Ammon's horn (tissue), 1 donor: ENCODE data around the gene CDH23.

ENCODE experiments used
- DNase-seq: peaks from one replicate; pipeline ENCODE4 v3.0.0-alpha.2; 2016; ENCODE audit warnings: low spot score

The CDH23 gene

GRCh38 chr10:71605263-71605962 is 208.7 kb downstream of the CDH23 start:
- no peak for DNase-seq

- DNase-seq, result no peak
These were observed 209.7 kb downstream of the CDH23 start for GRCh38 chr10:71606257-71607081.

- DNase-seq, result no peak
These were observed 210.3 kb downstream of the CDH23 start for GRCh38 chr10:71607082-71607443.

- DNase-seq, result peak; percentile 90
These were observed 212.4 kb downstream of the CDH23 start for GRCh38 chr10:71608819-71609768.

GRCh38 chr10:71610651-71611050 is 213.9 kb downstream of the CDH23 start:
- DNase-seq, result no peak

GRCh38 chr10:71611131-71611530 is 214.4 kb downstream of the CDH23 start:
- DNase-seq, result peak; percentile 69

- no peak for DNase-seq
These were observed 215.1 kb downstream of the CDH23 start for GRCh38 chr10:71611709-71612422.

GRCh38 chr10:71613261-71613777 is 216.6 kb downstream of the CDH23 start:
- no peak for DNase-seq

GRCh38 chr10:71613877-71614276 is 217.2 kb downstream of the CDH23 start:
- no peak for DNase-seq

GRCh38 chr10:71614946-71615345 is 218.2 kb downstream of the CDH23 start:
- DNase-seq, result no peak

- no peak for DNase-seq
These were observed 219.0 kb downstream of the CDH23 start for GRCh38 chr10:71615538-71616329.

GRCh38 chr10:71616817-71617654 is 220.3 kb downstream of the CDH23 start:
- DNase-seq, result no peak

GRCh38 chr10:71618176-71618575 is 221.5 kb downstream of the CDH23 start:
- DNase-seq, result no peak

GRCh38 chr10:71618598-71618997 is 221.9 kb downstream of the CDH23 start:
- DNase-seq, result no peak

GRCh38 chr10:71620642-71621041 is 223.9 kb downstream of the CDH23 start:
- DNase-seq, result no peak

- peak; percentile 74 for DNase-seq
These were observed 224.8 kb downstream of the CDH23 start for GRCh38 chr10:71621231-71622153.

- DNase-seq, result peak; percentile 64
These were observed 225.4 kb downstream of the CDH23 start for GRCh38 chr10:71622154-71622526.

- DNase-seq, result no peak
These were observed 225.9 kb downstream of the CDH23 start for GRCh38 chr10:71622616-71623015.
